Ascending aorta (tissue), 2 donors: Measurements from ENCODE around the gene PHF2. TPM values are rescaled to one million over a fixed set of nuclear protein-coding genes. Genes with fewer than 3 reads are reported as not detected.
"Not testable (repeated sequence)": the region's sequence is repeated elsewhere in the genome, so short reads cannot be mapped to it uniquely, and the experiment has no call there.

Source experiments
- DNase-seq, 2 donors: peaks; one replicate each; pipeline ENCODE4 v3.0.0-alpha.2; 2019; ENCODE audit warnings: low spot score in 2 of 2
- H3K27ac ChIP-seq, 2 donors: fragments of 200-600 bp; sonication (generic); one replicate each; pipeline ENCODE4 v1.5.1; 2016 to 2017; ENCODE audit warnings: mild to moderate bottlenecking in 1 of 2
- H3K27me3 ChIP-seq: fragments of 200-600 bp; sonication (generic); one replicate; pipeline ENCODE4 v1.5.1; 2017
- H3K36me3 ChIP-seq, 2 donors: fragments of 200-600 bp; sonication (generic); one replicate each; pipeline ENCODE4 v1.5.1; 2016
- H3K4me1 ChIP-seq, 2 donors: fragments of 200-600 bp; sonication (generic); one replicate each; pipeline ENCODE4 v1.5.1; 2016 to 2017; ENCODE audit warnings: mild to moderate bottlenecking in 1 of 2
- H3K4me3 ChIP-seq, 2 donors: fragments of 200-600 bp; sonication (generic); one replicate each; pipeline ENCODE4 v1.5.1; 2016 to 2017; ENCODE audit warnings: mild to moderate bottlenecking in 1 of 2
- H3K9me3 ChIP-seq, 2 donors: fragments of 200-600 bp; sonication (generic); one replicate each; pipeline ENCODE4 v1.5.1; 2016
- CTCF ChIP-seq, 3 experiments: fragments of 200-600 bp in 2 of 3; fragments of 450-650 bp in 1 of 3; sonication (generic) in 2 of 3; IDR thresholded peaks; one replicate each; pipeline ENCODE4 v1.5.1; 2016 to 2019; ENCODE audit warnings: antibody characterized with exemption in 3 of 3, mild to moderate bottlenecking in 1 of 3, moderate library complexity in 1 of 3
- intact Hi-C: fragments of 100-400 bp; cut with DNase I; formaldehyde crosslinking; loops from one replicate; pipeline ENCODE4 v1.15.1; 2023
- total RNA-seq: library from RNA; depleted of rRNA; stranded (reverse); fragments of >200 nt; gene quantifications from one replicate; pipeline ENCODE4 v1.1.0, GENCODE V29; 2016

PHF2 gene
- total RNA-seq, 1 donor from 2014 or later: 45.1 TPM

GRCh38 chr9:93669116-93669957, 93.0 kb downstream of the PHF2 start:
- Histone ChIP-seq H3K4me1 (no peaks in the 10 kb centered on the region), H3K27me3 (no peaks in the 10 kb centered on the region), H3K9me3 (no peaks in the 10 kb centered on the region), H3K36me3 (peaks cover 28 to 51% of the 10 kb centered on the region in 2 donors), H3K4me3 (no peak overlapping the region), H3K27ac (no peak overlapping the region)
- intact Hi-C loops: no loop called here
- DNase-seq: peak; percentile 7 to 41
- no peak for TF ChIP-seq CTCF (IDR thresholded peaks at IDR 0.05)

GRCh38 chr9:93669958-93670207, 93.5 kb downstream of the PHF2 start:
- intact Hi-C loops: no loop called here
- Histone ChIP-seq H3K4me1 (no peaks in the 10 kb centered on the region), H3K9me3 (no peaks in the 10 kb centered on the region), H3K27me3 (no peaks in the 10 kb centered on the region), H3K36me3 (peaks cover 34 to 51% of the 10 kb centered on the region in 2 donors), H3K27ac (no peak overlapping the region), H3K4me3 (no peak overlapping the region)
- DNase-seq: peak in 1 of 2 donors; percentile 50
- no peak for TF ChIP-seq CTCF (IDR thresholded peaks at IDR 0.05)

GRCh38 chr9:93670208-93671019, 94.0 kb downstream of the PHF2 start:
- intact Hi-C loops: no loop called here
- Histone ChIP-seq H3K36me3 (peaks cover 33 to 51% of the 10 kb centered on the region in 2 donors), H3K4me1 (no peaks in the 10 kb centered on the region), H3K27me3 (no peaks in the 10 kb centered on the region), H3K9me3 (no peaks in the 10 kb centered on the region), H3K4me3 (no peak overlapping the region), H3K27ac (no peak overlapping the region)
- TF ChIP-seq CTCF (IDR thresholded peaks at IDR 0.05): no peak
- peak; percentile 4 to 61 for DNase-seq

GRCh38 chr9:93671020-93671338, 94.6 kb downstream of the PHF2 start:
- no peak for TF ChIP-seq CTCF (IDR thresholded peaks at IDR 0.05)
- Histone ChIP-seq H3K36me3 (peaks cover 33 to 51% of the 10 kb centered on the region in 2 donors), H3K4me1 (no peaks in the 10 kb centered on the region), H3K4me3 (no peak overlapping the region), H3K9me3 (no peaks in the 10 kb centered on the region), H3K27me3 (no peaks in the 10 kb centered on the region), H3K27ac (no peak overlapping the region)
- intact Hi-C loops: no loop called here
- no peak for DNase-seq

GRCh38 chr9:93672330-93673020, 96.1 kb downstream of the PHF2 start:
- H3K27ac ChIP-seq, H3K4me3 ChIP-seq, H3K9me3 ChIP-seq, intact Hi-C loops, H3K27me3 ChIP-seq, H3K4me1 ChIP-seq: not testable (repeated sequence)
- peaks cover 39 to 53% of the 10 kb centered on the region in 2 donors for H3K36me3 ChIP-seq
- peak; percentile 5 to 33 for DNase-seq
